ENCODE results near the gene SPRY4.
A peak's percentile ranks its signal among the peaks of the same experiment; 100 is the strongest.
"Not testable (repeated sequence)": the region's sequence is repeated elsewhere in the genome, so short reads cannot be mapped to it uniquely, and the experiment has no call there.

SPRY4 gene

DNA sequence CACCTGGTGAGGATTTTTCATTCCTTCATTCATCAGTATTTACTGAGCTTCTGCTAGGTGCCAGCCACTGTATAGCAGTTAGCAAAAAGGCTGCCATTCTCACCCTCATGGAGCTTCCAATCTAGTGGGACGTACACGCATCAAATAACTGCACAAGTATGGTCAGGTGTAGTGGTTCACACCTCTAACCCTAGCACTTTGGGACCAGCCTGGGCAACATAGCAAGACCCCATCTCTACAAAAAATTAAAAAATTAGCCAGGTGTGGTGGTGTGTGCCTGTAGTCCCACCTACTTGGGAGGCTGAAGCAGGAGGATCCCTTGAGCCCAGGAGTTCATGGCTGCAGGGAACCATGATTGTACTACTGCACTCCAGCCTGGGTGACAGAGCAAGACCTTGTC lies 8.9 kb upstream of the SPRY4 start:
- DNase-seq, result not testable (repeated sequence)

- no peak for DNase-seq
Observed at GRCh38 chr5:142330444-142330843, 5.6 kb upstream of the SPRY4 start.

GRCh38 chr5:142330026-142330425 lies 5.2 kb upstream of the SPRY4 start:
- DNase-seq, result no peak

- no peak for DNase-seq
Observed at GRCh38 chr5:142327111-142327842, 2.5 kb upstream of the SPRY4 start.

GRCh38 chr5:142326480-142326938 lies 1.7 kb upstream of the SPRY4 start:
- no peak for DNase-seq

DNA sequence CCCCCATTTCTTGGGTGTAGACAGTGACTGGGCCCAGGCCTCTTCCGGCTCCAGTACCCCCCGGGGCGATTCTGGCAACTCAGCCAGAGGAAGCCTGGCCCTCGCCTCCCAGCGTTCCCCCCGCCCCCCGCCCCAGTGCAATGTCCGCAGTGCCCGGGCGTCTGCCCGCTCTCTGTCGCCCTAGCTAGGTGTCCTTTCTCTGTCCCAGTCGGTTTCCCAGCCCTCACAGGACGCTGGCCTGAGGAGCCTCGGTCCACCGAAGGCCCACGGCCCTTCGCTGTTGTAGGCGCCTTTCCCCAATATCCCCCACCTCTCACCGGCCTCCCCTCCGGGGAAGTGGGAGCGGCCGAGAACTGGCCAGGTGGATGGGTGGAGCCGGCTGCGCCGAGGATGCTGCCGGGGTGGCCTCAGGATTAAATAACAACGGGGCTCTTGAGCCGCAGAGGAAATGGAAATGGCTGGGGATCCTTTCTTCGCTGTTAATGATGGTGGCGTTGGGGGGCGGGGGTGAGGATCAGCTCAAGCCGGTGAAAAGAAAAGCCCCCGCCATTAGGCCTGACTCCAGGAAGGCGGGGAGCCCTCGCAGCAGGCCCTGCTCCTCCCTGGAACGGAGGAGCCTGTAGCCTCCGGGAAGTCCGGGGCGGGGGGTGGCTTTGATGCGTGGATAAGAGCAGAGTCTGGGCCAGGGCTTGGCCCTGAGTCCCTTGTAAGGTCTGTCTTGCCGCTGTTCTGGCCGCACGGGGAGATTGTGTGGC lies 1.1 kb upstream of the SPRY4 start:
- DNase-seq, result no peak

- peak; percentile 34 for DNase-seq
Observed at GRCh38 chr5:142324136-142324870, 518 bp downstream of the SPRY4 start.

DNA sequence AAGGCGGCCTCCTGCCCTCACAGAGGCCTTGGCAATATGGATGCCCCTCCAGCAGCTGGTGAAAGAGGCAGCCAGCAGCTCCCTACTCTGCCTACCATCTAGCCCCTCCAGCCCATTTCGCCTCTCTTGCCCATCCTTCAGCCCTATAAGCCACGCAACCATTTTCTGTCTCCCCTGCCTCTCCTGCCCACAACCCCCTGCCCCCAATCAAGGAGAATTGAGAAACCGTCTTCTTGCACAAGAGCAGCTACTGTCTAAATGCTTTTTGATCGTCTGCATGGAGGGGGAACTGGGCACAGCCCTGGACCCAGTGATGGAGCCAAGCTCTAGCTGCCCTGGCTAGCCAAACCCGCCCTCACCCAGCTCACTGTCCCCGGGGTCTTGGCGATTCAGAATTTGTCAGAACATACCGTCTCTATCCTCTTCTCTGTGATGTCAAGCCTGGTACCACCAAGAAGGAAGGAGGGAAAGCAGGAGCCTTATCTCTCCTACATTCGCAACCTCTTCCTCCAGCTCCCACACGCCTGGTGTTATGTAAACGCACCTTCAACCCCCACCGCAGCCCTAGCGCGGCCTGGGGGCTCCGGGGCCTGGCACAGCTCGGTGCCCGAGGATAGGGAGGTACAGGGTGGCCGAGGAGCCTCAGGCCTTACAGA lies 1.2 kb downstream of the SPRY4 start:
- no peak for DNase-seq

GRCh38 chr5:142322747-142323479 lies 1.9 kb downstream of the SPRY4 start:
- DNase-seq, result no peak

- no peak for DNase-seq
Observed at GRCh38 chr5:142322403-142322746, 2.4 kb downstream of the SPRY4 start.

- no peak for DNase-seq
Observed at GRCh38 chr5:142320851-142321560, 3.8 kb downstream of the SPRY4 start.

- DNase-seq, result no peak
Observed at GRCh38 chr5:142320430-142320738, 4.4 kb downstream of the SPRY4 start.

- no peak for DNase-seq
Observed at GRCh38 chr5:142319560-142320429, 5.0 kb downstream of the SPRY4 start.

DNA sequence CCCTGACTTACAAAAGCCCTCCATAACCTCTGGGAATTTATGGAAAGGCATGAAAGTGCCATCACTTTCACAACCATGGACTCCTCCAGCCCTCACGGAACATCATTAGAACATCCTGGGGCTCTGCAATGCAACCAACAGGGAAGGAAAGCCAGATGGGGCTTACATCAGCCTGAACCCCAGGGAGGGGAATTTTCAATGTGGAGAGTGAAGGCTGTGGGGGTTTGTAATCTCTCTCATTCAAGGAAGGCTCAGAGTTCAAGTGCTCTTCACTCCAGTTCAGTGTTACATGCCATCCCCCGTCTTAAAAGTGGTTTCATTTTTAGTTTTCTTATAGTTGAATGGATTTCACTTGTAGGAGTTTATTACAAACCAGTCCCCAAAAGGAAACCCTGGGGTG lies 5.7 kb downstream of the SPRY4 start:
- DNase-seq, result no peak

- no peak for DNase-seq
Observed at GRCh38 chr5:142317753-142318152, 7.1 kb downstream of the SPRY4 start.

DNA sequence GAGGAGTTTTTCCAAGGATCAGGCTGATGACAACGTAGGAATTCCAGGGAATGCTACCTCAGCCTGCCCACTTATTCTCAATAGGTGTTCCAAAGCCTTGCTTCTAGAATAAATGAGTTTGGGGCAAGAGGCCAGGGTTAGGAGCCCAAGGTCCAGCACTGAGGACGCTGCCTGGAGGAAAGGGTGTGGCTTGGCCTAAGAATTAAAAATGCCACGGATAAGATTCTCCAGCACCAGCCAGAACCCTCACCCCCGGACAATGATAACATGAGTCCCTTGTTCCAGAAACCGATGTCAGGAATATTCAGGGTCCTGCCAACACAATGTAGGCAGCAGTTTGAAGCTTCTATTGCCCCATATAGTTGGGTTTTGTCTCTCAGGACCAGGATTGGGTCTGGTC lies 7.6 kb downstream of the SPRY4 start:
- no peak for DNase-seq

DNA sequence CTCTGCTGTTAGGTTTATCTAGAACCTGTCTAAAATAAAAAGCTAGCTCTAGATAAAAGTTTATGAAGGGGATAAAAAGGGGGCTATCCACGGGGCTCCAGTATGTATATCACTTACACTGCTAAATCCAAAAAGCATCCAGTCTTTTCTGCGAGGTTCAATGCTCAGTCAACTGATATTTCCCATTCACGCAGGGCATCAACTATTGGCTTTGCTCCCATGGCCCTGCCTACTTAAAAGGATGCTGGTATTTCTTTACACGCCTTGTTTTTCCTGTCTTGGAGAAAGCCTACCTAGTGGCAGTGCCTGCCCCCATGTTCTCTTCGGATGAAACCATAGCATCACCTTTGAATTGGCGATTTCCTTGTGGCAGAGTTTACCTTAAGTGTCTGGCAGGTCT lies 8.1 kb downstream of the SPRY4 start:
- DNase-seq, result no peak

- no peak for DNase-seq
Observed at GRCh38 chr5:142316051-142316450, 8.8 kb downstream of the SPRY4 start.

DNA sequence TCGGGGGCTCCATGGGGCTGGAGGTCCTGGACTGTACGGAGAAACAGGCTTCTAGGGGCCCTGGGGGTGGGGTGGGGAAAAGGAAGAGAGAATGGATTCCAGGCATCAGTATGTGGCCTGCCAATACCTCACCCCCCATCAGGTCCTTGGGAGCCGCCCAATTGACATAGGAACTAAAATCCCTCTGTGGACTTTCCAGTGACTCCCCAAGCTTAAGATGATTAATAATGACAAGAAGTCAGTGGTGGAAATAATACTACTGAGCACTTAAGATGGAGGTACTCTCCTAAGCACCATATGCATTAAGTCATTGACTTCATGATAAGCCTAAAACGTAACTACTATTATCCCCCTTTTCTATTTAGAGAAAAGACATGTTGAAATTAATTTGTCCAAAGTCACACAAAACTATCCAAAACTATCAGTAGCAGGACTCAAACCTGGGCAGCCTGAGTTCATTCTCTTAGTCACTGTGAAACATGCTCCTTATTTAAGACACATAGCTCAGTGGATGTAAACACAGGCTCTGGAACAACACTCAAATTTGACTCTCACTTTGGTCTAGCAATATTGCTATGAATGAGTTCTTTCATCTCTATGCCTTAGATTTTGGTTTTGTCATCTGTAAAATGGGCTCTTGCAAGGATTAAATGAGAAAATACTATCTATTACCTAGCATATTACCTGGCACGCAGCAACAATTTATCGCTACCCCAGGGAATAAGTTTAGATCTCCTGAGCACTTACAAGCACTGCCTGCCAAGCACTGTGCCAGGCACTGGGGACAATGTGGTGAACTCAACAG lies 9.5 kb downstream of the SPRY4 start:
- no peak for DNase-seq

GRCh38 chr5:142314606-142315005 lies 10.2 kb downstream of the SPRY4 start:
- no peak for DNase-seq
